BJ (cell line): ENCODE results near the gene PDGFC. TPM values are rescaled to one million over a fixed set of nuclear protein-coding genes. Genes with fewer than 3 reads are reported as not detected.

Experiments
- CTCF ChIA-PET: fragments of 350-600 bp; formaldehyde crosslinking; extraction: SDS; loops from one replicate; lab custom pipeline; 2021; ENCODE audit warnings: antibody characterized with exemption, inconsistent platforms; lab: Yijun Ruan, JAX
- POLR2A ChIA-PET: fragments of 300-600 bp; sonication (Branson Sonifier 250); formaldehyde crosslinking; extraction: SDS; loops from one replicate; lab custom pipeline; 2021; ENCODE audit warnings: antibody characterized with exemption; lab: Charles Lee
- DNase-seq: peaks from one replicate; pipeline ENCODE4 v3.0.0-alpha.2; 2011; ENCODE audit warnings: low read depth
- H3K27me3 ChIP-seq: 2 replicates; pipeline ENCODE4 v1.6.0; 2011; ENCODE audit warnings: low read length; ENCODE audit not compliant: control insufficient read depth, insufficient read depth
- H3K36me3 ChIP-seq: 2 replicates; pipeline ENCODE4 v1.5.1; 2011; ENCODE audit warnings: low read length; ENCODE audit not compliant: control insufficient read depth, insufficient read depth
- H3K4me3 ChIP-seq: 2 replicates; pipeline ENCODE4 v1.5.1; 2011; ENCODE audit warnings: low read depth, mild to moderate bottlenecking, control low read depth, low read length
- CTCF ChIP-seq: IDR thresholded peaks from 2 replicates; pipeline ENCODE4 v1.5.1; 2011; ENCODE audit warnings: low read depth, mild to moderate bottlenecking, control low read depth, inconsistent platforms, low read length, moderate library complexity; ENCODE audit not compliant: insufficient read depth
- polyA plus RNA-seq: library from polyadenylated mRNA; depleted of rRNA; stranded (reverse); fragments of >200 nt; gene quantifications from 2 replicates; pipeline ENCODE4 v1.2.3, GENCODE V29; 2011; rRNA removed
- small RNA-seq: library from RNA; depleted of rRNA; stranded (forward); fragments of <200 nt; gene quantifications from one replicate; pipeline ENCODE3, GENCODE V24; 2012; ENCODE audit warnings: low replicate concordance, low read depth; ENCODE audit not compliant: insufficient read length

Gene PDGFC
- polyA plus RNA-seq, 1 experiment = 22.4 TPM

GRCh38 chr4:156718226-156718625, 253.4 kb downstream of the PDGFC start:
- Histone ChIP-seq H3K36me3 (no peaks in the 10 kb centered on the region), H3K27me3 (no peaks in the 10 kb centered on the region), H3K4me3 (no peak overlapping the region)
- no peak for DNase-seq
- POLR2A ChIA-PET = no interaction called here
- CTCF ChIA-PET = no interaction called here
- TF ChIP-seq CTCF = no peak

- TF ChIP-seq CTCF = no peak
- ChIA-PET POLR2A (no interaction called here), CTCF (interaction anchor here (1.1 to 1.3 kb wide), 2 partner anchors 14 to 59 kb away, joined by 3 to 4 read pairs; no protein-coding TSS in a partner anchor)
- no peak for DNase-seq
- Histone ChIP-seq H3K27me3 (no peaks in the 10 kb centered on the region), H3K36me3 (no peaks in the 10 kb centered on the region), H3K4me3 (no peak overlapping the region)
Measured at GRCh38 chr4:156711193-156711590, 260.4 kb downstream of the PDGFC start.

Small RNAs within 50 kb of the gene (small RNA-seq; reads per million reads assigned to genes)
- not detected for gene AC092608.2

Other genes with a start within 250 kb of the PDGFC start
- gene GLRB, start 104.4 kb upstream of the PDGFC start, polyA plus RNA-seq = 4.8 and 9.5 TPM in 2 replicates
- gene GRIA2, start 248.9 kb upstream of the PDGFC start, polyA plus RNA-seq = not detected in 2 replicates